Neuronal stem cell (in vitro differentiated cells): ENCODE measurements around the gene MPIG6B.

ENCODE experiments used
- DNase-seq: peaks from one replicate; pipeline ENCODE4 v3.0.0-alpha.2; 2013; ENCODE audit warnings: low spot score
- H2AFZ ChIP-seq: one replicate; pipeline ENCODE4 v1.6.1; 2013; ENCODE audit warnings: mild to moderate bottlenecking, low read length, inconsistent platforms
- H2AK5ac ChIP-seq: 2 replicates; pipeline ENCODE4 v1.6.1; 2013; ENCODE audit warnings: low read depth, mild to moderate bottlenecking, inconsistent platforms, low read length, moderate library complexity, mixed read lengths
- H2BK120ac ChIP-seq: 2 replicates; pipeline ENCODE4 v1.6.1; 2013; ENCODE audit warnings: low read depth, mild to moderate bottlenecking, inconsistent platforms, low read length, moderate library complexity, mixed read lengths
- H2BK12ac ChIP-seq: one replicate; pipeline ENCODE4 v1.6.1; 2013; ENCODE audit warnings: low read length, inconsistent platforms
- H2BK15ac ChIP-seq: 2 replicates; pipeline ENCODE4 v1.6.1; 2013; ENCODE audit warnings: mild to moderate bottlenecking, low read length, inconsistent platforms, mixed read lengths
- H2BK5ac ChIP-seq: one replicate; pipeline ENCODE4 v1.6.1; 2013; ENCODE audit warnings: inconsistent platforms, mild to moderate bottlenecking, low read length, moderate library complexity
- H3K14ac ChIP-seq: one replicate; pipeline ENCODE4 v1.6.1; 2013; ENCODE audit warnings: low read length, inconsistent platforms
- H3K18ac ChIP-seq: 2 replicates; pipeline ENCODE4 v1.6.1; 2013; ENCODE audit warnings: low read length, inconsistent platforms
- H3K23ac ChIP-seq: 2 replicates; pipeline ENCODE4 v1.6.1; 2013; ENCODE audit warnings: low read depth, mild to moderate bottlenecking, mixed read lengths, low read length, inconsistent platforms; ENCODE audit not compliant: poor library complexity
- H3K27ac ChIP-seq: replicated peaks from 3 replicates; pipeline ENCODE4 v1.5.1; 2013; ENCODE audit warnings: low read length, inconsistent platforms
- H3K27me3 ChIP-seq, 3 experiments: 2 replicates each; pipeline ENCODE4 v1.6.1; 2013; ENCODE audit warnings: low read length in 3 of 3, mild to moderate bottlenecking in 2 of 3, inconsistent platforms in 1 of 3, low read depth in 1 of 3, mixed read lengths in 1 of 3, moderate library complexity in 1 of 3; ENCODE audit not compliant: control insufficient read depth in 3 of 3, insufficient read depth in 3 of 3
- H3K36me3 ChIP-seq, 2 donors: replicated peaks in 1 of 2; 2 replicates each; pipeline ENCODE4 v1.6.1; 2013; ENCODE audit warnings: low read length in 2 of 2; ENCODE audit not compliant: control insufficient read depth in 2 of 2, insufficient read depth in 2 of 2
- H3K4ac ChIP-seq: 2 replicates; pipeline ENCODE4 v1.6.1; 2013; ENCODE audit warnings: inconsistent platforms, mild to moderate bottlenecking, low read length, moderate library complexity
- H3K4me1 ChIP-seq, 2 donors: 1 replicate in 1 of 2; 2 replicates in 1 of 2; pipeline ENCODE4 v1.6.1; 2013; ENCODE audit warnings: low read length in 2 of 2, low read depth in 1 of 2; ENCODE audit not compliant: control insufficient read depth in 2 of 2, insufficient read depth in 1 of 2
- H3K4me2 ChIP-seq: one replicate; pipeline ENCODE4 v1.6.1; 2013; ENCODE audit warnings: mild to moderate bottlenecking, low read length, inconsistent platforms; ENCODE audit not compliant: insufficient read depth, poor library complexity, severe bottlenecking
- H3K4me3 ChIP-seq, 2 donors: 2 replicates each; pipeline ENCODE4 v1.5.1; 2013; ENCODE audit warnings: low read length in 2 of 2, mild to moderate bottlenecking in 2 of 2, inconsistent platforms in 1 of 2, moderate library complexity in 1 of 2
- H3K79me1 ChIP-seq: one replicate; pipeline ENCODE4 v1.6.1; 2013; ENCODE audit warnings: low read depth, mild to moderate bottlenecking, inconsistent platforms, low read length, moderate library complexity
- H3K9ac ChIP-seq: one replicate; pipeline ENCODE4 v1.6.1; 2013; ENCODE audit warnings: mild to moderate bottlenecking, low read depth, low read length, inconsistent platforms; ENCODE audit not compliant: poor library complexity
- H3K9me3 ChIP-seq, 2 donors: replicated peaks in 1 of 2; 2 replicates each; pipeline versions ENCODE3 to v1.6.1; 2013; ENCODE audit warnings: low read length in 2 of 2, mild to moderate bottlenecking in 2 of 2, inconsistent platforms in 1 of 2, low read depth in 1 of 2, mixed read lengths in 1 of 2, moderate library complexity in 1 of 2; ENCODE audit not compliant: control insufficient read depth in 2 of 2, insufficient read depth in 1 of 2
- H4K8ac ChIP-seq: one replicate; pipeline ENCODE4 v1.6.1; 2013; ENCODE audit warnings: low read depth, mild to moderate bottlenecking, inconsistent platforms, low read length, moderate library complexity
- H4K91ac ChIP-seq: one replicate; pipeline ENCODE4 v1.6.1; 2013; ENCODE audit warnings: low read length, low read depth, mild to moderate bottlenecking, inconsistent platforms; ENCODE audit not compliant: poor library complexity
- WGBS, 2 donors: extraction: QIAGEN DNeasy Blood & Tissue Kit; methylation state at CpG; one replicate each; pipeline ENCODE4 v1.1.7; 2013; ENCODE audit warnings: missing lambda C conversion rate in 2 of 2, mixed read lengths in 1 of 2; ENCODE audit not compliant: insufficient read length in 2 of 2, insufficient replicate concordance in 1 of 2; ENCODE audit errors: extremely low coverage in 2 of 2; 5-methylcytosine and 5-hydroxymethylcytosine counted together

The MPIG6B gene

DNA sequence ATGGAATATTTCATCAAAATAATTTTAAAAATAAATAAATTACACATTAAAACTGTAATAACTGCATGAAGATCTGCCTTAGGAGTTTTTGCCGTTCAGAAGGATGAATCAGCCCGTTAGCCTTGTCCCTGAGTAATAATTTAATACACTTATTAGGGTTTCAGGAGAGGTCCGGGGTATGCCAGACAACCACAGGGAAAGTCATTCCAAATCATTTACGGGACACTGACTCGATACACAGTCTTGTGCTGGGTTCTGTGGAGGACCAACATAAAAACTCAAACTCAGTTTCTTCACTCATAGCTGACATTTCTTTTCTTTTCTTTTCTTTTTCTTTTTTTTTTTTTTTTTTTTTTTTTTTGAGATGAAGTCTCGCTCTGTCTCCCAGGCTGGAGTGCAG is 17.2 kb upstream of the MPIG6B start:
- H3K4ac ChIP-seq, result no peak overlapping the region
- no peak overlapping the region for H3K4me2 ChIP-seq
- H3K14ac ChIP-seq, result no peak overlapping the region
- no peak overlapping the region for H2AK5ac ChIP-seq
- no peak overlapping the region for H3K9ac ChIP-seq
- peaks cover 6 to 10% of the 10 kb centered on the region in 2 donors for H3K4me1 ChIP-seq
- H3K36me3 ChIP-seq, result peaks cover 2 to 8% of the 10 kb centered on the region in 2 donors
- no peak for DNase-seq
- no peak overlapping the region for H2BK12ac ChIP-seq
- H4K8ac ChIP-seq, result no peak overlapping the region
- peaks cover 0 to 4% (median 0%) of the 10 kb centered on the region in 3 experiments for H3K27me3 ChIP-seq
- peaks cover 3% of the 10 kb centered on the region for H3K79me1 ChIP-seq
- H4K91ac ChIP-seq, result no peak overlapping the region
- no CpG with 5 or more reads among the region's 6 CpGs for WGBS, 2 donors
- no peak overlapping the region for H2BK15ac ChIP-seq
- H2BK120ac ChIP-seq, result no peak overlapping the region
- H3K9me3 ChIP-seq, result no peaks in the 10 kb centered on the region
- H3K23ac ChIP-seq, result no peak overlapping the region
- H2BK5ac ChIP-seq, result no peak overlapping the region
- H3K27ac ChIP-seq, result no peak overlapping the region
- no peak overlapping the region for H2AFZ ChIP-seq
- no peak overlapping the region for H3K4me3 ChIP-seq
- no peak overlapping the region for H3K18ac ChIP-seq

GRCh38 chr6:31706599-31706998 is 16.6 kb upstream of the MPIG6B start, which contains the start of gene LY6G6F:
Gene LY6G6F (plus strand): TSS chr6:31706866. CDS start chr6:31706907, 41 bp downstream.
- Histone ChIP-seq H2AFZ (no peak within 1 kb of the TSS), H3K4ac (no peak within 1 kb of the TSS), H3K27ac (no peak within 1 kb of the TSS), H3K9me3 (no peaks in the 10 kb centered on the region), H4K91ac (no peak within 1 kb of the TSS), H2BK15ac (peak within 1 kb of the TSS; percentile 75), H3K79me1 (peaks cover 3% of the 10 kb centered on the region), H3K4me1 (peaks cover 4 to 9% of the 10 kb centered on the region in 2 donors), H4K8ac (no peak within 1 kb of the TSS), H3K27me3 (peaks cover 0 to 4% (median 0%) of the 10 kb centered on the region in 3 experiments), H2AK5ac (peak within 1 kb of the TSS; percentile 88), H3K23ac (no peak within 1 kb of the TSS), H2BK12ac (no peak within 1 kb of the TSS), H3K14ac (no peak within 1 kb of the TSS), H3K36me3 (peaks cover 0 to 1% of the 10 kb centered on the region in 2 donors), H3K9ac (no peak within 1 kb of the TSS), H3K18ac (no peak within 1 kb of the TSS), H3K4me3 (peak within 1 kb of the TSS in 1 of 2 donors; percentile 15), H3K4me2 (no peak within 1 kb of the TSS), H2BK120ac (no peak within 1 kb of the TSS), H2BK5ac (no peak within 1 kb of the TSS)
- WGBS, 2 donors, result no CpG with 5 or more reads among the region's 3 CpGs
- DNase-seq, result no peak

DNA sequence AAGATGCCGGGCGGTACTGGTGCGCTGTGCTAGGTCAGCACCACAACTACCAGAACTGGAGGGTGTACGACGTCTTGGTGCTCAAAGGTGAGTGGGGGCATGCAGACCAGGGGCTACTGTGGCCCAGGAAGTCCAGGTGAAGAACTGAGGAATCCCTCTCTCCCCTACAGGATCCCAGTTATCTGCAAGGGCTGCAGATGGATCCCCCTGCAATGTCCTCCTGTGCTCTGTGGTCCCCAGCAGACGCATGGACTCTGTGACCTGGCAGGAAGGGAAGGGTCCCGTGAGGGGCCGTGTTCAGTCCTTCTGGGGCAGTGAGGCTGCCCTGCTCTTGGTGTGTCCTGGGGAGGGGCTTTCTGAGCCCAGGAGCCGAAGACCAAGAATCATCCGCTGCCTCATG is 15.5 kb upstream of the MPIG6B start:
- H3K4me1 ChIP-seq, result peaks cover 0 to 3% of the 10 kb centered on the region in 2 donors
- no peak overlapping the region for H2BK15ac ChIP-seq
- H3K27ac ChIP-seq, result no peak overlapping the region
- no peak overlapping the region for H3K9ac ChIP-seq
- no peak overlapping the region for H3K23ac ChIP-seq
- no peak overlapping the region for H3K18ac ChIP-seq
- H2BK12ac ChIP-seq, result no peak overlapping the region
- no peak overlapping the region for H2AFZ ChIP-seq
- H3K4me3 ChIP-seq, result no peak overlapping the region
- no CpG with 5 or more reads among the region's 10 CpGs for WGBS, 2 donors
- H3K79me1 ChIP-seq, result no peaks in the 10 kb centered on the region
- DNase-seq, result no peak
- H3K4ac ChIP-seq, result no peak overlapping the region
- no peak overlapping the region for H4K8ac ChIP-seq
- H2BK120ac ChIP-seq, result no peak overlapping the region
- H3K9me3 ChIP-seq, result no peaks in the 10 kb centered on the region
- no peak overlapping the region for H3K4me2 ChIP-seq
- H3K27me3 ChIP-seq, result peaks cover 0 to 4% (median 0%) of the 10 kb centered on the region in 3 experiments
- H3K14ac ChIP-seq, result no peak overlapping the region
- no peak overlapping the region for H4K91ac ChIP-seq
- no peaks in the 10 kb centered on the region for H3K36me3 ChIP-seq
- H2AK5ac ChIP-seq, result no peak overlapping the region
- H2BK5ac ChIP-seq, result no peak overlapping the region

GRCh38 chr6:31708224-31708623 is 14.9 kb upstream of the MPIG6B start:
- no peak for DNase-seq
- H3K14ac ChIP-seq, result no peak overlapping the region
- no peak overlapping the region for H2AFZ ChIP-seq
- WGBS, 2 donors, result no CpG with 5 or more reads among the region's 3 CpGs
- H3K4me2 ChIP-seq, result no peak overlapping the region
- no peak overlapping the region for H3K18ac ChIP-seq
- H3K23ac ChIP-seq, result no peak overlapping the region
- no peaks in the 10 kb centered on the region for H3K79me1 ChIP-seq
- no peaks in the 10 kb centered on the region for H3K9me3 ChIP-seq
- no peak overlapping the region for H2BK15ac ChIP-seq
- no peak overlapping the region for H3K4ac ChIP-seq
- H3K36me3 ChIP-seq, result no peaks in the 10 kb centered on the region
- H3K27me3 ChIP-seq, result peaks cover 0 to 4% (median 0%) of the 10 kb centered on the region in 3 experiments
- no peak overlapping the region for H4K91ac ChIP-seq
- H2BK120ac ChIP-seq, result no peak overlapping the region
- no peak overlapping the region for H2AK5ac ChIP-seq
- H3K27ac ChIP-seq, result no peak overlapping the region
- H3K4me1 ChIP-seq, result peaks cover under 1 to 3% of the 10 kb centered on the region in 2 donors
- H4K8ac ChIP-seq, result no peak overlapping the region
- H3K9ac ChIP-seq, result no peak overlapping the region
- no peak overlapping the region for H2BK5ac ChIP-seq
- no peak overlapping the region for H3K4me3 ChIP-seq
- no peak overlapping the region for H2BK12ac ChIP-seq
